Measurements from ENCODE around the gene GYPC. TPM values are rescaled to one million over a fixed set of nuclear protein-coding genes. Genes with fewer than 3 reads are reported as not detected.
"Not testable (repeated sequence)": the region's sequence is repeated elsewhere in the genome, so short reads cannot be mapped to it uniquely, and the experiment has no call there.

Gene GYPC
- total RNA-seq = 468 TPM

DNA sequence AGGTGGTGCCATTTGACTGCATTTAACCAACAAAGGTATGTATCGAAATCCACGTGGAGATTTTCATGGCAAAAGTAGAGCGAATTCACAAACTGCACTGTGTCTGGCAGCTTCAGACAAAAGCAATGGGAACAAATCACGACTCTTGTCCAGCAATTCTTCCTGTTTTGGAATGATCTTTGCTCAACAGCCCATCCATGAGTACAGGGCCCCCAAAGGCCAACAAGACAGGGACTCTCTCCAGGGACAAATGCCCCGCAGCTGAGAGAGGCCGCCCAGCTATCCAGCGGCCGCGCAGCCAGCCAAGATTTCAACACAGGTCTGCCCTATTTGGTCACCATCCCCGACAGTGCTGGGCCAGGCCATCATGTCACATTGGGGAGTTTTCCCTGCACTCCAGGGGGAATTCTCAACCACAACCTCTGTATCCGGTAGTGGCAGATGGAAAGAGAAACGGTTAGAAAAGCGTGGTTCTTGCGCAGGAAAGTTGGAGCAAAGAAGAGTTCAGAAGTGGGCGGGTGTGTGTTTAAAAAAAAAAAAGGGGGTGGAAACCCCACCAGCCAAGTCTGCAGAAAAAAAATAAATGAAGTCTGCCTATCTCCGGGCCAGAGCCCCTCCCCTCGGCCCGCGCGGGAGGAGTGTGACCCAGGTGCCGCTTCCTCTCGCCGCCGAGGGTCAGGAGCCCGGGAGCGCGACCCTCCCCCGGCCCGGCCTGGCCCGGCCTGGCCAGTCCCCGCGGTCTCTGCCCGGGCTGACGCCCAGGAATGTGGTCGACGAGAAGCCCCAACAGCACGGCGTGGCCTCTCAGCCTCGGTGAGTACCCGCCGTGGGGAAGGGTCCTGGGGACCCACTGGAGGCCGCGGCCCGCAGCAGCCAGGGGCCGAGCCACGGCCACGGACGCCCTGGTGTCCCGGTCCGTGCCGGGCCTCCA lies at the start of gene GYPC:
TSS of gene GYPC (plus strand) at position 659 of the 931 bp plus-strand sequence. CDS start at position 765, 106 bp downstream.
- peak in 2 of 3 donors; percentile 70 to 74 for DNase-seq (ENCODE audit: low read depth in 2 of 3, low spot score in 2 of 3)

DNA sequence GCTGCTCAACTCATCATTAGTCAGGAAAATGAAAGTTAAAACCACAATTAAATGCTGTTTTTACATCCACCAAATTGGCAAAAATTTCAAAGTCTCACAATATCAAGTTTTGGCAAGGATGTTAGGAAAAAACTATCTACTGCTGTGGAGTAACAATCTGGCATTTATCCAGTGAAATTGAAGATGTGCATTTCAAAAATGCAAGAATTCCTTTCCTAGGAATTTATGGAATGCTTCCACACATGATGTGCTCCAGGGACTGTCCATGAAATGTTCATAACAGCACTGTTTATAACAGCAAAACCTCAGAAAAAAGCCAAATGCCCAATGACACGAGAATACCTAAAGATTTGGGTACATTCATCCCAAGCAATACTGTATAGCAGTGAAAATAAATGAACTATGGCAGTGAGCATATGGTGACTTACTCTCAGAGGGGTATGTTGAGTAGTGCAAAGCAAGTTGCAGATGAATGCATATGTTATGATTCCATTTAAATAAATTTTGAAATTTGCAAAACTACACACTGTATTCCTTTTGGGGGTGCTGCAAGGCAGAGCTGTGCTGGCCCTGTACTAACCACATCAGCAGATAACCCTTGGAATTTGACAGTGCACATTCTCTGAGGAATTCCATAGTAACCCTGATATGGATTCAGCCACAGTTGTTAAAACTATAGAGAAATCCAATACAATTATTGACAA lies 41.3 kb upstream of the GYPC start:
- no peak for DNase-seq (ENCODE audit: low read depth in 2 of 3, low spot score in 2 of 3)

DNA sequence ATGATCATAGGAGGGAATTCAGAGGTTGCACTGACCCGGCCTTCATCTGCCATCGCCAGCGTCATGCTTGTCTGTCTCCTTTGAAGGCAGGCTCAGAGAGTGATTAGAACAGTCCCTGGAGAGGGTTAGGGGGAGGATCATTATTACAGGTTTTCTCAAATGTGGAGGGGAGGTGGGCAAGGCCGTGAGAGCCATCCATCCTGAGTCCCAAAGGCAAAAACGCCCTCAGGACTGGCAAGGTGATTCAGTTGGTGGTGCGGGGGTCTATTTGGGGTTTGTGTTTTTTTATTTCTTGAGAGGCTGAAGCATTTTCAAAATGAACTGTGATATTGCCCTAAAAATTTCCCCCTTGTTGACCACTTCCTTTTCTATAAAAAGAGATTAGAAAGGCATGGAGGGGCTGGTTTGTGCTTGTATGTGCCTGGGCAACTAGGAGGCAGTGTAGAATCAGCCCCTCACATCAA lies 39.3 kb upstream of the GYPC start:
- DNase-seq (ENCODE audit: low read depth in 2 of 3, low spot score in 2 of 3) = no peak

GRCh38 chr2:126620302-126620701 lies 35.7 kb upstream of the GYPC start:
- DNase-seq (ENCODE audit: low read depth in 2 of 3, low spot score in 2 of 3) = no peak

DNA sequence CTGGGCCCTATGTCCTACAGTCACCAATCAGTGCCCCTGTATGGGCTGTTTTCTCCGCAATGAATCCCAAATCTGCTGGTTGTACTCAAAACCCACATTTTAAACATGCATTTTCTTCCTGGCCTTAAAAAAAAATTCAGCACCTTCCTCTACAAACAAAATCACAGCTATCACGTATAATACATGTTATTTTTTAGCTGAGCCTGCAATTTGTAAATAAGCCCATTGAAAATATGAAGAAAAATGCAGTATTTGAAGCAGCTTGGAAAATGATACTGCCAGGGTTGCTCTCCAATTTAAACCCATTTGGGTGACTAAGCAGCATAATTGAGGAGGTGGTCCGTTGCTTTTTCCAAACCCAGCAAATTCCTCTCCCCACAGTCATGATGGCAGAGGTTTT lies 33.0 kb upstream of the GYPC start:
- no peak for DNase-seq (ENCODE audit: low read depth in 2 of 3, low spot score in 2 of 3)

GRCh38 chr2:126627643-126628042 lies 28.3 kb upstream of the GYPC start:
- DNase-seq (ENCODE audit: low read depth in 2 of 3, low spot score in 2 of 3) = no peak

- DNase-seq (ENCODE audit: low read depth in 2 of 3, low spot score in 2 of 3) = peak in 1 of 3 donors; percentile 45
Measured at GRCh38 chr2:126634273-126634861, 21.6 kb upstream of the GYPC start.

- no peak for DNase-seq (ENCODE audit: low read depth in 2 of 3, low spot score in 2 of 3)
Measured at GRCh38 chr2:126635281-126635680, 20.7 kb upstream of the GYPC start.

DNA sequence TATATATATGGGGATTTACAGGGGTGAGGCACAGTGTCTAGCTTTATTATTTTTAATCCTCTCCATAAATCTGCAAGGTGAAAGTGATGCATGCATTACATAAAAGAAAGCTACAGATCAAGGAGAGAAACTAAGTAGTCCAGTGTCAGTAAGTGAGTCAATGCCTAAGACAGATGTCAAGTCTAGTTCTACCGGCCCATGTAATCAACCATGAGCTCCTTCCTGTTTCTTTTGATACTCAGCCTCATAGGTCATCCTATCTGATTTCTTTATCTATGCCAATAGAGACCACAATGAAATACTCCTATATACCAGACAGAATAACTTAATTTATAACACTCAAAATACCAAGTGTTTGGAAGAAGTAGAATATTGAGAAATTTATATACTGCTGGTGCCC lies 20.2 kb upstream of the GYPC start:
- no peak for DNase-seq (ENCODE audit: low read depth in 2 of 3, low spot score in 2 of 3)

DNA sequence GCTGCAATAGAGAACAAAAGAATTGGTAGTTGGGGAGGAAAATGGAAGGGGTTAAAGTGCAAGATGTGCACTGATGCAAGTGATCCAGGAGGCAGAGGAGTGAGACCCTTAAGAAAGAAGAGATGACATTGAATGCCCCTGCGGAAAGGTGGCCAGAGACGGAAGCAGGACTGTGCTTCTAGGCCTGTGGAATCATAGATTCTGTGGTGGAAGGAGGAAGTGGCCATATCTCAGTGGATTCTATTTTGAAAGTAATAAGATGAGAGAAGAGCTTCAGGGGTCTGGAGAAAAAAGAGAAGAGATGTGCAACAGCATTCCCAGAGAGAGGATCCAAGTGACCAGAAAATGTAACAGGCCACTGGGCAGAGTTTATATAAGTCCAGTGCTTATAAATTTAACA lies 18.6 kb upstream of the GYPC start:
- peak in 1 of 3 donors; percentile 26 for DNase-seq (ENCODE audit: low read depth in 2 of 3, low spot score in 2 of 3)

GRCh38 chr2:126638746-126639145 lies 17.2 kb upstream of the GYPC start:
- no peak for DNase-seq (ENCODE audit: low read depth in 2 of 3, low spot score in 2 of 3)

GRCh38 chr2:126639276-126639675 lies 16.7 kb upstream of the GYPC start:
- no peak for DNase-seq (ENCODE audit: low read depth in 2 of 3, low spot score in 2 of 3)

DNA sequence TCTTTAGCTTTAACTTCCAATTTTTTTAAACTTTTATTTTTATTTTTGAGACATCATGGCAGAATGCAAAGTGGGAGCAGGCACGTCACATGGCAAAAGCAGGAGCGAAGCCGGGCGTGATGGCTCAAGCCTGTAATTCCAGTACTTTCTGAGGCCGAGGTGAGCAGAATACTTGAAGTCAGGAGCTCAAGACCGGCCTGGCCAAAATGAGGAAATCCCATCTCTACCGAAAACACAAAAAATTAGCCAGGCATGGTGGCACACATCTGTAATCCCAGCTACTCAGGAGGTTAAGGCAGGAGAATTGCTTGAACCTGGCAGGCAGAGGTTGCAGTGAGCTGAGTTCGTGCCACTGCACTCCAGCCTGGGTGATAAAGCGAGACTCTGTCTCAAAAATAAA lies 14.7 kb upstream of the GYPC start:
- not testable (repeated sequence) for DNase-seq (ENCODE audit: low read depth in 2 of 3, low spot score in 2 of 3)

DNA sequence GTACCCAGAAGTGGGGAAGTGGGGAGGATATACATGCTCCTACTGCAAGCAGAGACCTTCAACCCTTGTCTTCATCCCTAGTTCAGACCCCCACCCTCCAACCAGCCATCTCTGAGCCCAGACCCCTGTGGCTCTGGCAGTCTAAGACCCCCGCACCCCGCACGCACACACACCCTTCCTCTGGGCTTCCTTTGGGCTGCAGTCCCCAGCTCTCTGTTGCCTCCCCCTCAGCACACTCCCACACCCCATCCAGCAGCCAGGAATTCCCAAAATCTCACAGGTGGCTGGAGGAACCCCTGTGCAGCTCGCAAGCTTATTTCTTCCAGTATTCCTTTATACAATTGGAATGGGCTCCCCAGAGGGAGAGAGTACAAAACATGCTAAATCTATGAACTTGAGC lies 13.9 kb upstream of the GYPC start:
- DNase-seq (ENCODE audit: low read depth in 2 of 3, low spot score in 2 of 3) = no peak

DNA sequence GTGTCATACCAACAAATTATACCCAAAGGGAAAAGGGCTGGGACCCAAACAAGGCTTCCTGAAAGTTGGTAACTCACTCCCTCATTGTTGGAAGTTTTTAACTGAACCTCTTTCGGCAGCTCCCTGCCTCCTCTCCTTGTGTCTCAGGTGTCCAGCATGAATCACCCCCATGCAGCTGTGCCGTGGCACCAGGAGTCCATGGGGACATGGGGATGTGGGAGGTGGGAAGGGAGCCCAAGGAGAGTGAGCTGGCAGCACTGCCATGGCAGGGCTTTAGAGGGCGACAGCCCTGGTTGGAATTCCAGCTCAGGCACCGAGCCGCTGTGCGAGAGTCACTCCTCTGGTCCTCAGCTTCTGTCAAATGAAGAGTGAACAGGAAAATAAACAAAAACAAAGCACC lies 12.5 kb upstream of the GYPC start:
- DNase-seq (ENCODE audit: low read depth in 2 of 3, low spot score in 2 of 3) = no peak

GRCh38 chr2:126643972-126644371 lies 12.0 kb upstream of the GYPC start:
- no peak for DNase-seq (ENCODE audit: low read depth in 2 of 3, low spot score in 2 of 3)

DNA sequence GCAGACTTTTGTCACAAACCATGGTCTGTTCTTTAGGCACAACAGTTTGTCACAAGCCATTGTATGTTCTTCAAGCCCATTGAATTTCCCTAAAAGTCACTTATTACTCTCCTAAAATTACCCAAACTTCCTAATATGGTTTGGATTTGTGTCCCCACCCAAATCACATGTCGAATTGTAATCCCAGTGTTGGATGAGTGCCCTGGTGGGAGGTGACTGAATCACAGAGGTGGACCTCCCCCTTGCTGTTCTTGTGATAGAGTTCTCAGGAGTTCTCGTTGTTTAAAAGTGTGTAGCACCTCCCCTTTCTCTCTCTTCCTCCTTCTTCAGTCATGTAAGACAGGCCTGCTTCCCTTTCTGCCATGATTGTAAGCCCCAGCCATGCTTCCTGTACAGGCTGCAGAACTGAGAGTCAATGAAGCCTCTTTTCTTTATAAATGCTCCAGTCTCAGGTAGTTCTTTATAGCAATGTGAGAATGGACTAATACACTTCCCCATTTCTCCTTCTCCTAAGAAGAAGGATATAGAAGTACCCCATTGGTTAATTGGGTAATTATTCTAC lies 11.2 kb upstream of the GYPC start:
- DNase-seq (ENCODE audit: low read depth in 2 of 3, low spot score in 2 of 3) = peak in 1 of 3 donors; percentile 71

DNA sequence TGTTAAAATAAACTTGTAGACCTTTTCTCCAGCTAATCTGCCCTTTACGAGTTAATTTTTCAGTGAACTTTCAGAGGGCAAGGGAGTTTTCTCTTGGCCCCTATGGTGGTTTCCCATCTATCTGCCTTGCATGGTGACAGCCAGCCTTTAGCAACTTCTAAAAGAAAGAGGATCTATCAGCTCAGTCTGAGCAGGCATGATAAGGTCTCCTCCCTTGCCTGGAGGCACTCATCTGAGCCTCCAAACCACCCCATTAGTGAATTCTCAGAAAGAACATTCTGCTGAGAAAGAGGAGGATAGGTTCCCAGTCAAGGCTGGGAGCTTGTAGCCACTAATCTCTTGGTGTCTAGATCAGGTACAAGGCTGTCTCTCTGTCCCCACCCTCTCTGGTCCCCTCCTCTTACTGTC lies 10.7 kb upstream of the GYPC start:
- DNase-seq (ENCODE audit: low read depth in 2 of 3, low spot score in 2 of 3) = no peak

DNA sequence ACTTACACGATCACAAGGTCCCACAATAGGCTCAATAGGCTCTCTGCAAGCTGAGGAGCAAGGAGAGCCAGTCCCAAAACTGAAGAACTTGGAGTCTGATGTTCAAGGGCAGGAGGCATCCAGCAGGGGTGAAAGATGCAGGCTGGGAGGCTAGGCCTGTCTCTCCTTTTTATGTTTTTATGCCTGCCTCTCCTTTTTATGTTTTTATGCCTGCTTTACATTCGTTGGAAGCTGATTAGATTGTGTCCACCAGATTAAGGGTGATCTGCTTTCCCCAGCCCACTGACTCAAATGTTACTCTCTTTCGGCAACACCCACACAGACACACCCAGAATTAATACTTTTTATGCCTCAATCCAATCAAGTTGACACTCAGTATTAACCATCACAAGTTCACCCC lies 9.9 kb upstream of the GYPC start:
- no peak for DNase-seq (ENCODE audit: low read depth in 2 of 3, low spot score in 2 of 3)

GRCh38 chr2:126647714-126648344 lies 8.1 kb upstream of the GYPC start:
- DNase-seq (ENCODE audit: low read depth in 2 of 3, low spot score in 2 of 3) = not testable (repeated sequence)

Data from hematopoietic multipotent progenitor cell (in vitro differentiated cells).